Activated CD4-positive, alpha-beta T cell treated with anti-CD3 and anti-CD28 coated beads, Interleukin-2, amount 10 ng/mL, durations not matched to agents 7 days and 5 days (primary cell): ENCODE data around the gene KLK10. TPM values are rescaled to one million over a fixed set of nuclear protein-coding genes. Genes with fewer than 3 reads are reported as not detected.

Experiments
- CTCF ChIA-PET: fragments of 350-600 bp; sonication (Branson Sonifier 250); formaldehyde crosslinking; loops from one replicate; lab custom pipeline; 2021; ENCODE audit warnings: antibody characterized with exemption; lab: Charles Lee
- POLR2A ChIA-PET: fragments of 350-600 bp; sonication (Branson Sonifier 250); formaldehyde crosslinking; loops from one replicate; lab custom pipeline; 2021; ENCODE audit warnings: antibody characterized with exemption; lab: Charles Lee
- DNase-seq: peaks from one replicate; pipeline ENCODE4 v3.0.0-alpha.2; 2020
- H3K27ac Mint-ChIP-seq: one replicate; pipeline ENCODE4 v1.8.0; 2021; ENCODE audit warnings: mild to moderate bottlenecking, moderate library complexity, mixed read lengths
- H3K27me3 Mint-ChIP-seq: one replicate; pipeline ENCODE4 v1.8.0; 2021; ENCODE audit warnings: mixed read lengths
- H3K36me3 Mint-ChIP-seq: one replicate; pipeline ENCODE4 v1.8.0; 2021; ENCODE audit warnings: low read depth, mixed read lengths
- H3K4me1 Mint-ChIP-seq: one replicate; pipeline ENCODE4 v1.8.0; 2021; ENCODE audit warnings: mixed read lengths
- H3K4me3 Mint-ChIP-seq: one replicate; pipeline ENCODE4 v1.8.0; 2021; ENCODE audit warnings: mild to moderate bottlenecking, moderate library complexity, mixed read lengths
- H3K9me3 Mint-ChIP-seq: one replicate; pipeline ENCODE4 v1.8.0; 2021; ENCODE audit warnings: mixed read lengths
- total RNA-seq, 2 experiments: library from RNA; stranded (reverse); gene quantifications; one replicate each; pipeline ENCODE4 v1.2.3, GENCODE V29; 2021

KLK10 gene
- total RNA-seq, 2 experiments from 2014 or later, result not detected

GRCh38 chr19:50968716-50969412 is 50.6 kb downstream of the KLK10 start:
- Mint-ChIP-seq H3K27me3 (no peaks in the 10 kb centered on the region), H3K4me3 (no peak overlapping the region)
- CTCF ChIA-PET, result no interaction called here

GRCh38 chr19:50967929-50968715 is 51.4 kb downstream of the KLK10 start:
- CTCF ChIA-PET, result no interaction called here
- POLR2A ChIA-PET, result no interaction called here
- Mint-ChIP-seq H3K36me3 (no peaks in the 10 kb centered on the region), H3K9me3 (no peaks in the 10 kb centered on the region), H3K4me3 (no peak overlapping the region), H3K27ac (no peak overlapping the region), H3K4me1 (no peaks in the 10 kb centered on the region), H3K27me3 (no peaks in the 10 kb centered on the region)
- no peak for DNase-seq

More at GRCh38 chr19:50968716-50969412, 50.6 kb downstream of the KLK10 start:
- no peak overlapping the region for H3K27ac Mint-ChIP-seq
- DNase-seq, result no peak
- no peaks in the 10 kb centered on the region for H3K4me1 Mint-ChIP-seq
- no peaks in the 10 kb centered on the region for H3K36me3 Mint-ChIP-seq
- POLR2A ChIA-PET, result no interaction called here
- no peaks in the 10 kb centered on the region for H3K9me3 Mint-ChIP-seq

GRCh38 chr19:50964266-50964665 is 55.2 kb downstream of the KLK10 start:
- no peaks in the 10 kb centered on the region for H3K4me1 Mint-ChIP-seq
- no peak overlapping the region for H3K27ac Mint-ChIP-seq
- H3K27me3 Mint-ChIP-seq, result peaks cover 2% of the 10 kb centered on the region
- CTCF ChIA-PET, result interaction anchor here (0.6 kb wide), 1 partner anchor 371 kb away, joined by 4 read pairs; no protein-coding TSS in a partner anchor
- H3K9me3 Mint-ChIP-seq, result peaks cover 14% of the 10 kb centered on the region
- POLR2A ChIA-PET, result no interaction called here
- no peak for DNase-seq
- no peak overlapping the region for H3K4me3 Mint-ChIP-seq
- no peaks in the 10 kb centered on the region for H3K36me3 Mint-ChIP-seq

- H3K27ac Mint-ChIP-seq, result no peak overlapping the region
- no peak overlapping the region for H3K4me3 Mint-ChIP-seq
- H3K4me1 Mint-ChIP-seq, result no peaks in the 10 kb centered on the region
- no peak for DNase-seq
- H3K27me3 Mint-ChIP-seq, result peaks cover 2% of the 10 kb centered on the region
- ChIA-PET CTCF (interaction anchor here (0.6 kb wide), 1 partner anchor 370 kb away, joined by 4 read pairs; no protein-coding TSS in a partner anchor), POLR2A (no interaction called here)
- peaks cover 14% of the 10 kb centered on the region for H3K9me3 Mint-ChIP-seq
- H3K36me3 Mint-ChIP-seq, result no peaks in the 10 kb centered on the region
These were observed 56.1 kb downstream of the KLK10 start for GRCh38 chr19:50963381-50963780.

Other genes starting within 250 kb of the KLK10 start
- gene GPR32, start 249.2 kb downstream of the KLK10 start, total RNA-seq, result not detected
- not detected for gene ACP4, start 229.3 kb downstream of the KLK10 start, total RNA-seq
- gene KLK1, start 195.9 kb downstream of the KLK10 start, total RNA-seq, result 1 to 10 TPM in 1 of 2 experiments, under 1 TPM in 1; 0.75 to 1.1 TPM
- not detected for gene KLK15, start 186.1 kb downstream of the KLK10 start, total RNA-seq
- not detected for gene KLK3, start 164.8 kb downstream of the KLK10 start, total RNA-seq
- not detected for gene KLK2, start 146.3 kb downstream of the KLK10 start, total RNA-seq
- gene KLK4, start 108.3 kb downstream of the KLK10 start, total RNA-seq, result not detected
- gene KLK5, start 66.7 kb downstream of the KLK10 start, total RNA-seq, result not detected
- gene KLK6, start 50.1 kb downstream of the KLK10 start, total RNA-seq, result not detected
- not detected for gene KLK7, start 35.8 kb downstream of the KLK10 start, total RNA-seq
- gene KLK8, start 18.1 kb downstream of the KLK10 start, total RNA-seq, result not detected
- not detected for gene KLK11, start 6.9 kb upstream of the KLK10 start, total RNA-seq
- gene KLK12, start 15.3 kb upstream of the KLK10 start, total RNA-seq, result not detected
- not detected for gene KLK13, start 45.4 kb upstream of the KLK10 start, total RNA-seq
- under 1 TPM; 0.35 to 0.67 TPM for gene KLK14, start 63.2 kb upstream of the KLK10 start, total RNA-seq
- gene CTU1, start 88.7 kb upstream of the KLK10 start, total RNA-seq, result 1 to 10 TPM; 8.5 to 10.0 TPM
- under 1 TPM; 0.20 to 0.27 TPM for gene SIGLEC9, start 105.2 kb upstream of the KLK10 start, total RNA-seq
- not detected for gene SIGLEC7, start 122.6 kb upstream of the KLK10 start, total RNA-seq
- gene CD33, start 205.4 kb upstream of the KLK10 start, total RNA-seq, result 1 to 10 TPM; 3.7 to 3.9 TPM
- not detected for gene SIGLECL1, start 231.4 kb upstream of the KLK10 start, total RNA-seq